Sigmoid colon (tissue), 7 donors: Measurements from ENCODE around the gene PLCH1. TPM values are rescaled to one million over a fixed set of nuclear protein-coding genes. Genes with fewer than 3 reads are reported as not detected.

ENCODE experiments used
- DNase-seq: peaks from one replicate; pipeline ENCODE4 v3.0.0-alpha.2; 2019
- H3K27ac ChIP-seq, 4 donors: fragments of 200-600 bp; sonication (generic); one replicate each; pipeline ENCODE4 v1.5.1; 2016 to 2019; ENCODE audit warnings: mild to moderate bottlenecking in 1 of 4
- H3K27me3 ChIP-seq, 3 donors: fragments of 200-600 bp; sonication (generic); one replicate each; pipeline ENCODE4 v1.5.1; 2019; ENCODE audit warnings: mild to moderate bottlenecking in 1 of 3
- H3K36me3 ChIP-seq, 4 donors: fragments of 200-600 bp; sonication (generic); one replicate each; pipeline ENCODE4 v1.5.1; 2016 to 2019
- H3K4me1 ChIP-seq, 4 donors: fragments of 200-600 bp; sonication (generic); one replicate each; pipeline ENCODE4 v1.5.1; 2017 to 2019
- H3K4me3 ChIP-seq, 4 donors: fragments of 200-600 bp; sonication (generic); one replicate each; pipeline ENCODE4 v1.5.1; 2017 to 2019; ENCODE audit warnings: mild to moderate bottlenecking in 2 of 4, moderate library complexity in 1 of 4
- H3K9me3 ChIP-seq, 4 donors: fragments of 200-600 bp in 3 of 4; sonication (generic) in 3 of 4; one replicate each; pipeline versions ENCODE4 v1.5.1 to v1.6.1; 2013 to 2019
- EP300 ChIP-seq, 4 donors: sonication (generic); formaldehyde crosslinking; IDR thresholded peaks; one replicate each; pipeline ENCODE4 v1.6.1; 2017; ENCODE audit warnings: antibody characterized with exemption in 4 of 4
- POLR2A ChIP-seq, 2 donors: fragments of 450-650 bp; IDR thresholded peaks; one replicate each; pipeline ENCODE4 v1.6.1; 2016; ENCODE audit warnings: antibody characterized with exemption in 2 of 2, mild to moderate bottlenecking in 2 of 2, moderate library complexity in 2 of 2
- POLR2AphosphoS5 ChIP-seq, 4 donors: sonication (generic); formaldehyde crosslinking; IDR thresholded peaks; one replicate each; pipeline ENCODE4 v1.6.1; 2017; ENCODE audit warnings: antibody characterized with exemption in 4 of 4
- WGBS, 2 donors: extraction: QIAGEN DNeasy Blood & Tissue Kit; methylation state at CpG; one replicate each; pipeline ENCODE4 v1.1.7; 2013; 5-methylcytosine and 5-hydroxymethylcytosine counted together
- intact Hi-C: fragments of 100-400 bp; cut with DNase I; formaldehyde crosslinking; loops from one replicate; pipeline ENCODE4 v1.15.1; 2023
- polyA plus RNA-seq, 3 donors: library from polyadenylated mRNA; stranded (reverse); fragments of 200-250 nt; gene quantifications; one replicate each; pipeline ENCODE4 v1.2.3, GENCODE V29; 2013
- total RNA-seq, 4 donors: library from RNA; depleted of rRNA; stranded (reverse); fragments of >200 nt; gene quantifications; one replicate each; pipeline ENCODE4 v1.1.0, GENCODE V29; 2016
- TF ChIP-seq, protein P1 (sequence below), 4 experiments: fragments of 450-650 bp in 3 of 4; fragments of 200-600 bp in 1 of 4; IDR thresholded peaks; one replicate each; pipeline ENCODE4 v1.5.1; 2016 to 2019; ENCODE audit warnings: antibody characterized with exemption in 4 of 4, mild to moderate bottlenecking in 3 of 4, moderate library complexity in 2 of 4
- donor health status: healthy with polysubstance abuse.
- donor health status: Bipolar disorder and iron deficiency.
- donor health status: healthy.

The PLCH1 gene
- total and polyA plus RNA-seq, 7 donors: 0.36 to 1.9 (median 0.83) TPM

GRCh38 chr3:155688481-155688880, 56.4 kb downstream of the PLCH1 start:
- WGBS, 2 donors: 92 to 96% methylated on average over 3 of the region's 3 CpGs
- no peak overlapping the region for H3K4me3 ChIP-seq
- no peak overlapping the region for H3K27ac ChIP-seq
- DNase-seq: no peak
- H3K27me3 ChIP-seq: no peaks in the 10 kb centered on the region
- no peaks in the 10 kb centered on the region for H3K4me1 ChIP-seq
- H3K36me3 ChIP-seq: no peaks in the 10 kb centered on the region
- intact Hi-C loops: no loop called here
- H3K9me3 ChIP-seq: no peaks in the 10 kb centered on the region
- TF ChIP-seq, protein P1, sequence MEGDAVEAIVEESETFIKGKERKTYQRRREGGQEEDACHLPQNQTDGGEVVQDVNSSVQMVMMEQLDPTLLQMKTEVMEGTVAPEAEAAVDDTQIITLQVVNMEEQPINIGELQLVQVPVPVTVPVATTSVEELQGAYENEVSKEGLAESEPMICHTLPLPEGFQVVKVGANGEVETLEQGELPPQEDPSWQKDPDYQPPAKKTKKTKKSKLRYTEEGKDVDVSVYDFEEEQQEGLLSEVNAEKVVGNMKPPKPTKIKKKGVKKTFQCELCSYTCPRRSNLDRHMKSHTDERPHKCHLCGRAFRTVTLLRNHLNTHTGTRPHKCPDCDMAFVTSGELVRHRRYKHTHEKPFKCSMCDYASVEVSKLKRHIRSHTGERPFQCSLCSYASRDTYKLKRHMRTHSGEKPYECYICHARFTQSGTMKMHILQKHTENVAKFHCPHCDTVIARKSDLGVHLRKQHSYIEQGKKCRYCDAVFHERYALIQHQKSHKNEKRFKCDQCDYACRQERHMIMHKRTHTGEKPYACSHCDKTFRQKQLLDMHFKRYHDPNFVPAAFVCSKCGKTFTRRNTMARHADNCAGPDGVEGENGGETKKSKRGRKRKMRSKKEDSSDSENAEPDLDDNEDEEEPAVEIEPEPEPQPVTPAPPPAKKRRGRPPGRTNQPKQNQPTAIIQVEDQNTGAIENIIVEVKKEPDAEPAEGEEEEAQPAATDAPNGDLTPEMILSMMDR (IDR thresholded peaks at IDR 0.05): no peak
- TF ChIP-seq POLR2A (IDR thresholded peaks at IDR 0.05) (no peak), EP300 (IDR thresholded peaks at IDR 0.05) (no peak), POLR2AphosphoS5 (IDR thresholded peaks at IDR 0.05) (no peak)

GRCh38 chr3:155683344-155683720, 61.5 kb downstream of the PLCH1 start:
- Histone ChIP-seq H3K4me1 (no peaks in the 10 kb centered on the region), H3K4me3 (no peak overlapping the region), H3K9me3 (no peaks in the 10 kb centered on the region), H3K27me3 (no peaks in the 10 kb centered on the region), H3K36me3 (no peaks in the 10 kb centered on the region), H3K27ac (no peak overlapping the region)
- no peak for TF ChIP-seq POLR2AphosphoS5 (IDR thresholded peaks at IDR 0.05)
- TF ChIP-seq POLR2A (IDR thresholded peaks at IDR 0.05): no peak
- no peak for TF ChIP-seq EP300 (IDR thresholded peaks at IDR 0.05)
- TF ChIP-seq, protein P1 (IDR thresholded peaks at IDR 0.05): no peak
- WGBS, 2 donors: 71 to 77% methylated on average over 2 of the region's 2 CpGs
- DNase-seq: no peak
- intact Hi-C loops: no loop called here

DNA sequence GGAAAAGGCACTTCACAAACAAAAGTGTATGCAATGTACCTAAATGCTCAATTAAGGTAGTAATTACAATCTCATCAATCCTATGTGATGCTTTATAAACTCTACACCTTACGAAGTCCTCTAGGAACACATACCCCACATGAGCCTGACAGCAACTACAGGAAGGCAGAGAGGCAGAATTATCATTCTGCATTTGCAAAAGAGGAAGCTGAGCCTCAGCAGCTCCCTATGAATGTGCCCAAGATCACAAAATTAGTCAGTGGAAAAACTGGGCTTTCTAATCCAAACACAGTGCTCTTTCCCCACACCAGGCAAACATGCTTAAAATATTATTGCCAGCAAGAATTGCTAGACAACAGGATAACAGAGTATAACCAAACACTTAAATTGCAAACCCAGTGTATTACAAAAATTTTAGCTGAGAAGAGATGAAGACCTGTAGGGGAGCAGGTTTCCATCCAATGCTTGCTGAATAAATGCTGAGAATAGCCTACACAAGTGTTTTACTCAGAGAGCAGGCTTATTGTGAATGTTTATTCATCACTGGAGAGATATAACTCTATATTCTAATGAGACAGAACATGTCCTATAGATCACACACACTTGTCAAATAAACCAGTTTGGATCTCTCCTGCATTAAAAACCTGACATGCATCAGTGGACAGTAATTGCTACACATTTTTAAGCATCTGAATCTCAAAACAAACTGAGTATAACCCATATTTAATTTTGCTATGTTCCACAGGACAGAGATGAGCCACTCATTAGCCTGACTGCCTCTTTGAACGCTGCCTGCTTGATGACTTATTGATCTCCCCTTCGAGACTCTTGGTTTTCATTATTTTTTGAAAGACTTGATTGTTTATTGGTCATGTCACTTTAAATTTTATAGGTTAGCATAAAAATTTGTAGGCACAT, 62.2 kb downstream of the PLCH1 start:
- H3K4me1 ChIP-seq: no peaks in the 10 kb centered on the region
- H3K4me3 ChIP-seq: no peak overlapping the region
- H3K27me3 ChIP-seq: no peaks in the 10 kb centered on the region
- no peaks in the 10 kb centered on the region for H3K36me3 ChIP-seq
- no peak for DNase-seq
- intact Hi-C loops: no loop called here
- no peaks in the 10 kb centered on the region for H3K9me3 ChIP-seq
- WGBS, 2 donors: 82 to 85% methylated on average over 3 of the region's 3 CpGs
- TF ChIP-seq, protein P1 (IDR thresholded peaks at IDR 0.05): no peak
- TF ChIP-seq POLR2AphosphoS5 (IDR thresholded peaks at IDR 0.05): no peak
- TF ChIP-seq POLR2A (IDR thresholded peaks at IDR 0.05): no peak
- no peak for TF ChIP-seq EP300 (IDR thresholded peaks at IDR 0.05)
- no peak overlapping the region for H3K27ac ChIP-seq

GRCh38 chr3:155676252-155676981, 68.5 kb downstream of the PLCH1 start:
- no peak for DNase-seq
- H3K27ac ChIP-seq: no peak overlapping the region
- no peaks in the 10 kb centered on the region for H3K9me3 ChIP-seq
- TF ChIP-seq POLR2AphosphoS5 (IDR thresholded peaks at IDR 0.05) (no peak), POLR2A (IDR thresholded peaks at IDR 0.05) (no peak), EP300 (IDR thresholded peaks at IDR 0.05) (no peak)
- TF ChIP-seq, protein P1 (IDR thresholded peaks at IDR 0.05): no peak
- WGBS, 2 donors: 59 to 75% methylated on average over 14 of the region's 14 CpGs
- intact Hi-C loops: no loop called here
- H3K4me3 ChIP-seq: peak overlapping the region in 3 of 4 donors; percentile 18 to 27 (median 25)
- no peaks in the 10 kb centered on the region for H3K27me3 ChIP-seq
- H3K36me3 ChIP-seq: no peaks in the 10 kb centered on the region
- peaks cover 0 to 6% (median 0%) of the 10 kb centered on the region in 4 donors for H3K4me1 ChIP-seq
